ENCODE data around the gene UBAP1L. TPM values are rescaled to one million over a fixed set of nuclear protein-coding genes. Genes with fewer than 3 reads are reported as not detected.
"Not testable (repeated sequence)": the region's sequence is repeated elsewhere in the genome, so short reads cannot be mapped to it uniquely, and the experiment has no call there.

The UBAP1L gene
- total RNA-seq (2014; rRNA removed; shearing (Covaris generic)), result 0.59 and 0.73 TPM in 2 replicates

GRCh38 chr15:65115086-65115485, at the start of gene UBAP1L:
UBAP1L (minus strand) TSS chr15:65115200; CDS start chr15:65106215, 8,985 bp downstream.
- DNase-seq, result peak in 1 of 2 experiments; percentile 57
- peaks cover 32% of the 10 kb centered on the region for H3K4me1 ChIP-seq
- H3K27me3 ChIP-seq, result no peaks in the 10 kb centered on the region
- H3K36me3 ChIP-seq, result peaks cover 26% of the 10 kb centered on the region
- no peaks in the 10 kb centered on the region for H3K9me3 ChIP-seq (replicated peaks)
- H3K4me3 ChIP-seq, result no peak within 1 kb of the TSS
- peak within 1 kb of the TSS; percentile 42 for H3K27ac ChIP-seq

GRCh38 chr15:65164139-65164538, 49.1 kb upstream of the UBAP1L start:
- no peak for DNase-seq
- Histone ChIP-seq H3K4me3 (no peak overlapping the region), H3K4me1 (no peaks in the 10 kb centered on the region), H3K9me3 (replicated peaks) (no peaks in the 10 kb centered on the region; the same call in 1 of the 2 replicates), H3K27me3 (no peaks in the 10 kb centered on the region), H3K36me3 (peaks cover 36% of the 10 kb centered on the region), H3K27ac (no peak overlapping the region)

GRCh38 chr15:65163041-65163440, 48.0 kb upstream of the UBAP1L start:
- H3K36me3 ChIP-seq, result peaks cover 44% of the 10 kb centered on the region
- H3K4me3 ChIP-seq, result no peak overlapping the region
- no peaks in the 10 kb centered on the region for H3K4me1 ChIP-seq
- H3K27ac ChIP-seq, result no peak overlapping the region
- no peak for DNase-seq
- H3K9me3 ChIP-seq (replicated peaks), result no peaks in the 10 kb centered on the region; the same call in 1 of the 2 replicates
- H3K27me3 ChIP-seq, result no peaks in the 10 kb centered on the region

- Histone ChIP-seq H3K27ac (no peak overlapping the region), H3K4me1 (no peaks in the 10 kb centered on the region), H3K36me3 (peaks cover 66% of the 10 kb centered on the region), H3K27me3 (no peaks in the 10 kb centered on the region), H3K4me3 (no peak overlapping the region), H3K9me3 (replicated peaks) (no peaks in the 10 kb centered on the region)
- DNase-seq, result no peak
Observed at GRCh38 chr15:65156692-65157091, 41.7 kb upstream of the UBAP1L start.

- H3K27ac ChIP-seq, result no peak overlapping the region
- peaks cover 75% of the 10 kb centered on the region for H3K36me3 ChIP-seq
- H3K9me3 ChIP-seq (replicated peaks), result no peaks in the 10 kb centered on the region
- H3K4me3 ChIP-seq, result no peak overlapping the region
- H3K27me3 ChIP-seq, result no peaks in the 10 kb centered on the region
- DNase-seq, result no peak
- H3K4me1 ChIP-seq, result no peaks in the 10 kb centered on the region
Observed at GRCh38 chr15:65154720-65155119, 39.7 kb upstream of the UBAP1L start.

GRCh38 chr15:65147902-65148301, 32.9 kb upstream of the UBAP1L start:
- Histone ChIP-seq H3K4me1 (peaks cover 9% of the 10 kb centered on the region), H3K27ac (no peak overlapping the region), H3K27me3 (no peaks in the 10 kb centered on the region), H3K4me3 (no peak overlapping the region), H3K36me3 (peaks cover 41% of the 10 kb centered on the region), H3K9me3 (replicated peaks) (no peaks in the 10 kb centered on the region)
- DNase-seq, result no peak

- Histone ChIP-seq H3K4me3 (no peak overlapping the region), H3K27ac (no peak overlapping the region), H3K27me3 (no peaks in the 10 kb centered on the region), H3K9me3 (replicated peaks) (no peaks in the 10 kb centered on the region), H3K4me1 (peaks cover 9% of the 10 kb centered on the region), H3K36me3 (peaks cover 28% of the 10 kb centered on the region)
- DNase-seq, result peak; percentile 16 to 35
Observed at GRCh38 chr15:65146438-65146837, 31.4 kb upstream of the UBAP1L start.

- not testable (repeated sequence) for H3K4me1 ChIP-seq; DNase-seq; H3K4me3 ChIP-seq; H3K36me3 ChIP-seq; H3K27ac ChIP-seq; H3K9me3 ChIP-seq (replicated peaks); H3K27me3 ChIP-seq
Observed at GRCh38 chr15:65138631-65139030, 23.6 kb upstream of the UBAP1L start.

GRCh38 chr15:65137893-65138292, 22.9 kb upstream of the UBAP1L start:
- H3K27me3 ChIP-seq; DNase-seq; H3K4me3 ChIP-seq; H3K4me1 ChIP-seq; H3K36me3 ChIP-seq; H3K27ac ChIP-seq; H3K9me3 ChIP-seq (replicated peaks): not testable (repeated sequence)

- H3K4me1 ChIP-seq; H3K9me3 ChIP-seq (replicated peaks); DNase-seq; H3K27me3 ChIP-seq; H3K36me3 ChIP-seq; H3K4me3 ChIP-seq; H3K27ac ChIP-seq: not testable (repeated sequence)
Observed at GRCh38 chr15:65137089-65137488, 22.1 kb upstream of the UBAP1L start.

- H3K4me3 ChIP-seq, result no peak overlapping the region
- no peaks in the 10 kb centered on the region for H3K27me3 ChIP-seq
- no peaks in the 10 kb centered on the region for H3K36me3 ChIP-seq
- no peak overlapping the region for H3K27ac ChIP-seq
- no peaks in the 10 kb centered on the region for H3K4me1 ChIP-seq
- peaks cover 4% of the 10 kb centered on the region; the same call in 1 of the 2 replicates for H3K9me3 ChIP-seq (replicated peaks)
- DNase-seq, result no peak
Observed at GRCh38 chr15:65134538-65134937, 19.5 kb upstream of the UBAP1L start.

GRCh38 chr15:65133548-65134200, 18.7 kb upstream of the UBAP1L start, which contains the start of gene PDCD7:
PDCD7 (minus strand) TSS chr15:65133808; CDS start chr15:65133781, 27 bp downstream.
- Histone ChIP-seq H3K9me3 (replicated peaks) (peaks cover 4% of the 10 kb centered on the region; the same call in 1 of the 2 replicates), H3K27me3 (no peaks in the 10 kb centered on the region), H3K4me1 (no peaks in the 10 kb centered on the region), H3K27ac (peak within 1 kb of the TSS; percentile 59; the same call in 1 of the 2 replicates), H3K4me3 (peak within 1 kb of the TSS; percentile 91), H3K36me3 (no peaks in the 10 kb centered on the region)
- peak; percentile 87 to 92 for DNase-seq

- Histone ChIP-seq H3K27me3 (no peaks in the 10 kb centered on the region), H3K9me3 (replicated peaks) (peaks cover 4% of the 10 kb centered on the region; the same call in 1 of the 2 replicates), H3K4me1 (no peaks in the 10 kb centered on the region), H3K27ac (peak overlapping the region; percentile 59; the same call in 1 of the 2 replicates), H3K4me3 (peak overlapping the region; percentile 91), H3K36me3 (peaks cover 4% of the 10 kb centered on the region)
- peak; percentile 45 to 53 for DNase-seq
Observed at GRCh38 chr15:65132878-65133547, 18.0 kb upstream of the UBAP1L start.

GRCh38 chr15:65130941-65131340, 15.9 kb upstream of the UBAP1L start:
- no peaks in the 10 kb centered on the region for H3K9me3 ChIP-seq (replicated peaks)
- no peaks in the 10 kb centered on the region for H3K4me1 ChIP-seq
- H3K4me3 ChIP-seq, result no peak overlapping the region
- DNase-seq, result no peak
- H3K36me3 ChIP-seq, result peaks cover 21% of the 10 kb centered on the region
- H3K27ac ChIP-seq, result no peak overlapping the region
- no peaks in the 10 kb centered on the region for H3K27me3 ChIP-seq

GRCh38 chr15:65115542-65115941, 542 bp upstream of the UBAP1L start:
- no peaks in the 10 kb centered on the region for H3K9me3 ChIP-seq (replicated peaks)
- peaks cover 31% of the 10 kb centered on the region for H3K4me1 ChIP-seq
- peak; percentile 22 to 76 for DNase-seq
- H3K27ac ChIP-seq, result peak overlapping the region; percentile 42
- no peaks in the 10 kb centered on the region for H3K27me3 ChIP-seq
- no peak overlapping the region for H3K4me3 ChIP-seq
- peaks cover 30% of the 10 kb centered on the region for H3K36me3 ChIP-seq
